GM19468 (cell line): ENCODE data around the gene TBC1D14.

Experiments used
- ATAC-seq: cut with Tn5 transposase; IDR thresholded peaks from one replicate; pipeline ENCODE4 v1.9.1; 2021; ENCODE audit warnings: mild to moderate bottlenecking, moderate library complexity, moderate number of reproducible peaks; ENCODE audit not compliant: unreplicated experiment; ENCODE audit errors: extremely low read depth

TBC1D14 gene

GRCh38 chr4:6925357-6925836 is 15.8 kb downstream of the TBC1D14 start:
- no peak for ATAC-seq

DNA sequence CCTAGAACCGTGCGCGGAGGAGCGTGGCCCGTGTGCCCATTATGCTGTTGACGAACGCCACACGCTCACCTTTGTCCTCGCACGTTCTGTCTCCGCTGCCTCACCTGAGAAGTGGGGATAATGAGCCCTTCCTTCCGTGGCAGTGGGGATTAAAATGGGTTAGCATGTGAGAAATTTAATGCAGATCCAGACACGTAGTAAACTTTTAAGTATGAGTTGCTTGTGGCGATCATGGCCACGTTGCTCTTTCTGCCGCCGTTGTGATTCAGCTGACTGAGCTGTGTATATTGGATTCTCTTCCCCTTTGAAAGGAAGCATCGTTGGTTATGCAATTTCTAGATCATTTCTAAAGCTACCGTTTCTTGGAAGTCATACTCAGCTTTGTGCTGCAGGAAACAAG is 16.5 kb downstream of the TBC1D14 start:
- ATAC-seq = no peak

DNA sequence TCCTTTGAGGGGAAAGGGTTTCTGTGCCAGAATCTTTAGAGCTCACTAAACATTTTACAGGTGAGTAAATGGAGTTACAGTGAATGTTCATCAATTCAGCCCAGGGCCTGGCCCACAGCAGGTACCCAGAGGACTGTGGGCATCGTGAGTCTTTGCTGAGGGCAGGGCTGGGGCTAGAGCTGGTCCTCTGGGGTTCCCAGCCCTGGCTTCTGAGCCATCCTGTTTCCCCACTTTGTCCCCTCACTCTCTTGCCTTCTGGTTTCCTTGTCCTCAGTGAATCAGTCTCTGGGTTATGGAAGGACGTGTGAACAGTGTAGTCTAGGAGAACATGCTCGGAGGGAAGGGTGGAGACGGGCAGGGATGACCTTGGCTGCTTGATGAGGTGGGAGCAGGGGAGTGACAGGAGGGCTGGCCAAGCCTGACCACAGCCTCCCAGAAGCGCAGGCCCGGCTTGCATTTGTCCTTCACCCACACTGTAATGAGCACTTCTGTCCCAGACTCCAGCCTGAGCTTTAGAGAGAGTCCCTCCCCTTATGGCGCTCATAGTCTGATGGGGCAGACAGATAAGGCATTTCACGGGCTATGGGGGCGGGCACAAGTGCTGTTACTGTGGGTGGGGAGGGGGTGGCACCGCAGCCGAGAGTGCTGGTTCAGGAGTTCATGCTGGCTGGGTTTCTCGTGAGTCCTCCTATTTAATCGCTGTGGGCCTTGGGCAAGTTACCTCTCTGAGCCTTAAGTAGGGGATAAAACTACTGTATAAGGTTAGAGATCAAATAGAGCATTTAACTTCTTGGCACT is 17.3 kb downstream of the TBC1D14 start:
- ATAC-seq = no peak

DNA sequence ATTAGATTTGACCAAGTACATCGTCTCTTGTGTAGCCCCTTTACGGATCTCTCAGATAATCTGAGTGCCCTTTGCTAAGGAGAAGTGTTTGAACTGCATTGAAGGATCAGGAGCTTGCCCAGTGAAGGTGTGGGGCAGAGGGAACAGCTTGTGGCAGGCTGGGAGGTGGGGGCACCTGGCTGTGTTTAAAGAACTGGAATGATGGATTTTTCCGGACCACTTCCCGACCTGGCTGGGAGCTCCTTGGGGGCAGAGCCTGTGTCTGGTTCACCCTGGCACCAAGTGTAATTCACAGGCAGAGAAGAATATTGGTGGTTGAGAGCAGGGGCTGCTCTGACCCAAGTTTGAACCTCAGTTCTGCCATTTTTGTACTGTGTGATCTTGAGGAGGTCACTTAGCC is 18.5 kb downstream of the TBC1D14 start:
- ATAC-seq = no peak

GRCh38 chr4:6929339-6929811 is 19.7 kb downstream of the TBC1D14 start:
- ATAC-seq = no peak

GRCh38 chr4:6929812-6930464 is 20.3 kb downstream of the TBC1D14 start:
- ATAC-seq = no peak

- no peak for ATAC-seq
Measured at GRCh38 chr4:6932475-6932874, 22.8 kb downstream of the TBC1D14 start.

GRCh38 chr4:6932918-6933317 is 23.3 kb downstream of the TBC1D14 start:
- ATAC-seq = no peak

DNA sequence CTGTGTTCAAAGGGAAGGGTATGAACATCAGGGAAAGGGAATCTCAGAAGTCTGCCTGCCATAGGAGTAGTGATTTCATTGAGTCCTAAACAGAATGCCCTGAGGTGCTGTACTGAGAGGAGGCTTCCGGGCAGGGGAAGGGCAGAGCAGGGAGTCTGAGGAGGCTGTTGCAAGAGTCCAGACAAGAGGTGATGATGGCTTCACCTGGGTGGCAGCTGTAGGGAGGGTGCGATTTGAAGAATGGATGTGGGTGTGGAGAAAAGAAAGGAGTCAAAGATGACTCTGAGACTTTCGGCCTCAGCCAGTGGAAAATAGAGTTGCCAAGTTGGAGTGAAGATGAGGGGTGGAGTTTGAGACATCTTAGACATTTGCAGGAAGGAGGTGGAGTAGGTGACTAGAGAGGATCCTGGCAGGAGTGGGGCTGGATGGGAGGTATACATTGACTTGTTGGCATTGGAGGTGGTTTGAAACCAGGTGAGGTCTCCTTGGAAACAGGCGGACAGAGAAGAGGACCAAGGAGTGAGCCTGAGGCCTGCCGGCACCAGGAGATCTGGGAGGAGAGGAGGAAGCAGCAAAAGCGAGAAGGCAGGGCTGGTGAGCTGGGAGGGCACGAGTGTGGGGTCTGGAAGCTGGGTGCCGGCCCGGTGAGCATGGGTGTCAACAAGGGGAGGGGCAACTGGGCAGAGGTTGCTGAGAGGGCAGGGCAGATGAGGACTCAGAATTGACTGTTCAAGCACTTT is 24.2 kb downstream of the TBC1D14 start:
- no peak for ATAC-seq

GRCh38 chr4:6935965-6936364 is 26.3 kb downstream of the TBC1D14 start:
- no peak for ATAC-seq

DNA sequence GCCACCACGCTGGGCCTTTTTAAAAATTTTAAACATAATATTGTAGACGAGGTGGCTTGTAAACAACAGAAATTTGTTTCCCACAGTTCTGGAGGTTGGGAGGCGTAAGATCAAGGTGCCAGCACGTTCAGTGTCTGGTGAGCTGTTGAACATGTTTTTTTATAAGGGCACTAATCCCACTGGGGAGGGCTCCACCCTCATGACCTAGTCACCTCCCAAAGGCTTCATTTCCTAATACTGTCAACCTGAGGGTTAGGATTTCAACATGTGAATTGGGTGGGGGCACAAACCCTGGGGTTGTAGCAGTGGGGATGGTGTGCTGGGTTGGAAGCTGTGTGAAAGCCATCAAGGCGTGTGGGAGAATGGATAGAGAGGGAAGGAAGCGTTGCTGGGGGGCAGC is 27.6 kb downstream of the TBC1D14 start:
- no peak for ATAC-seq

DNA sequence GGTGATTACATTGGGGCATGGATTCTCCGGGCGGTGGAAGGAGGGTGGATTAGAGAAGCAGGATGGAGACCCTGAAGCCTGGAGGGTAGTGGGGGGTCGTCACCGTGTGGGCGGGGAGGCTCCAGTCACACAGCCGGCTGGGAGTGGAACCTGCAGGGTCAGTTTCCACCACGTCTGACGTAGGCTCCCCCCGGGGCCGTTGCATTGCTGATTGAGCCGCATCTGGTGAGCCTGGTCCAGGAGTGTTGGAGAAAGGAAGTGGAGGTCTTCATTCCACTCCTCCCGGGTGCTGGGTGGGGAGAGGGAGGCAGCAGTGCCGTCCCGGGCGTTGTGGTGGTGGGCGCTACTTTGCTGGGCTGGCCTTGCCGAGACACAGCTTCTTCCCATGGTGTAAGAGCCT is 28.1 kb downstream of the TBC1D14 start:
- no peak for ATAC-seq

GRCh38 chr4:6938237-6938636 is 28.6 kb downstream of the TBC1D14 start:
- ATAC-seq = no peak

DNA sequence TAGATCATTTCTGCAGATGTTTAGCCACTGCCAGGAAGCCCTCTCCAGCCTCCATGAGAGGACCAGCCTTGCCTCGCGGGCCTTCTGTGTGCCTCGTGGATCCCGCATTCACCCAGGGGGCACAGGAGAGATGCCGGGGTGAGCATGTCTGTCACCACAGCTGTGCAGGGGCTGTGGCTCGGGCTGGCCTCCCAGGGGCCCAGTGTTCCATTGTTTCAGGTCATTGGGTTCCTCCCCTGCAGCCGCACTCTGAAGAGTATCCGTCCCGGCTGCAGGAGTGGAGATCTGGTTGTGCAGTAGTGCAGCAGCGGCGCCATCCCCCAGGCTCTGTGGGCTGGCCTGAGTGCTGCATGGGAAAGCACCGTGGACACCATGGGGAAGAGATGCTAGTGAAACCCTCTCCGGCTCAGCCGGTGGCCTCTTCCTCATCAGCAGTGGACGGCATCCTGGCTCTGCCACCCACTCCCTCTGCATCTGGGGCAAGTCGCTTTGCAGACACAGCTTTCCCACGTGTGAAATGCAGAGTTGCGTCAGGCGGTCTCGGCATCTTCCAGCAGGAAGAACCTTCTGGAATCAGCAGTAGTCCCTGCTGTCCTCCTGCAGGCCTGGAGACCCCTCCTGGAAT is 29.1 kb downstream of the TBC1D14 start:
- ATAC-seq = no peak

- ATAC-seq = no peak
Measured at GRCh38 chr4:6939761-6940743, 30.4 kb downstream of the TBC1D14 start.

DNA sequence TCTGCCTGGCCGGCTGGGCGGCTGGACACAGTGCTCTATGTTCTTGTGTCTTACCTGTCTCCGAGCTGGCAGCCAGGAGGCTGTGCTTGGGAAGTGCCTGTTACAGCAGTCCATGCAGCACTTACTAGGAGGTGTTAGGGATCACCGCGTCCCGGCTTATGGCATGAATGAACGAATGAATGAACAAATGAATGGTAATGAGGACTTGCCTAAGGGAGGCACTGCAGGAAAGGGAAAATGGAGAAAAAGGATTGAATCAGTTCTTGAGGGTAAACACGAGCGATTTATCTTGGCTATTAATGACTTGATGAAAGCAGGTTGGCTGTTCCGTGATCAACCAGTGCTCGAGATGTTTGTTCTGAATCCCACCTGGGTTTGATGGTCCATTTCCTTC is 31.1 kb downstream of the TBC1D14 start:
- no peak for ATAC-seq

- no peak for ATAC-seq
Measured at GRCh38 chr4:6941796-6942195, 32.2 kb downstream of the TBC1D14 start.

GRCh38 chr4:6942238-6942800 is 32.7 kb downstream of the TBC1D14 start:
- ATAC-seq = peak; percentile 56
